Measurements from ENCODE around the gene NFX1. TPM values are rescaled to one million over a fixed set of nuclear protein-coding genes. Genes with fewer than 3 reads are reported as not detected.

Gene NFX1
- polyA plus RNA-seq, 1 experiment: 32.2 TPM

DNA sequence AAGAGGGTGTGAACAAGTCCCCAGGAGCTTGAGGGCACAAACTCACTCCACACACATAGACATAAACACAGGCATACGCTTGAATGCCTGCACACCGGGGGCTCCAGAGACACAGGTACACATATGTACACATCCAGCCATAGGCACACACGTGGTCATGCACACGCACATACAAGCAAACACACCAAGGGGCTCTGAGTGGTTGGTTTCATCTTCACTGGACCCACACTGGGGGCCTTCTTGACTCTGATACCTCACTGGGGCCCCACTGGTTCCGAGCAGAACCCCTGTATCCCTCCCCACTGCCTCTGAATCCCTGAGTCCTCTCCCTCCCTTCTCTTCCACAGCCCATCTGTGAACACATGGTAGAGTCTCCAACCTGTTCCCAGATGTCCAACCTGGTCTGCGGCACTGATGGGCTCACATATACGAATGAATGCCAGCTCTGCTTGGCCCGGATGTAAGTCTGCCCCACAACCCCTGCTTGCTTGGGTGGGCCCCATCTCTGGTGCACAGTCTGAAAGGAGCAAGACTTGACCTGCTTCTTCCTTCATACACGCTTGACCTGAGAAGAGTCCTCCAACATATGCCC, 44.0 kb upstream of the NFX1 start:
- CTCF ChIA-PET: interaction anchor here (1.0 kb wide), 1 partner anchor 12 kb away, joined by 3 read pairs; no protein-coding TSS in a partner anchor
- no peak for DNase-seq (ENCODE audit: low read depth)
- no peak overlapping the region for H3K4me3 ChIP-seq (ENCODE audit: low read depth, low read length)
- no peaks in the 10 kb centered on the region for H3K36me3 ChIP-seq (ENCODE audit: control insufficient read depth, insufficient read depth, low read length)
- POLR2A ChIA-PET: no interaction called here
- H3K27me3 ChIP-seq (ENCODE audit: control insufficient read depth, insufficient read depth, low read length): no peaks in the 10 kb centered on the region; the same call in 1 of the 2 replicates
- TF ChIP-seq, protein P1, sequence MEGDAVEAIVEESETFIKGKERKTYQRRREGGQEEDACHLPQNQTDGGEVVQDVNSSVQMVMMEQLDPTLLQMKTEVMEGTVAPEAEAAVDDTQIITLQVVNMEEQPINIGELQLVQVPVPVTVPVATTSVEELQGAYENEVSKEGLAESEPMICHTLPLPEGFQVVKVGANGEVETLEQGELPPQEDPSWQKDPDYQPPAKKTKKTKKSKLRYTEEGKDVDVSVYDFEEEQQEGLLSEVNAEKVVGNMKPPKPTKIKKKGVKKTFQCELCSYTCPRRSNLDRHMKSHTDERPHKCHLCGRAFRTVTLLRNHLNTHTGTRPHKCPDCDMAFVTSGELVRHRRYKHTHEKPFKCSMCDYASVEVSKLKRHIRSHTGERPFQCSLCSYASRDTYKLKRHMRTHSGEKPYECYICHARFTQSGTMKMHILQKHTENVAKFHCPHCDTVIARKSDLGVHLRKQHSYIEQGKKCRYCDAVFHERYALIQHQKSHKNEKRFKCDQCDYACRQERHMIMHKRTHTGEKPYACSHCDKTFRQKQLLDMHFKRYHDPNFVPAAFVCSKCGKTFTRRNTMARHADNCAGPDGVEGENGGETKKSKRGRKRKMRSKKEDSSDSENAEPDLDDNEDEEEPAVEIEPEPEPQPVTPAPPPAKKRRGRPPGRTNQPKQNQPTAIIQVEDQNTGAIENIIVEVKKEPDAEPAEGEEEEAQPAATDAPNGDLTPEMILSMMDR (IDR thresholded peaks at IDR 0.05; ENCODE audit: insufficient read depth, low read depth, low read length): no peak

GRCh38 chr9:33248606-33249005, 41.7 kb upstream of the NFX1 start:
- ChIA-PET POLR2A (no interaction called here), CTCF (interaction anchor here (0.7 to 1.5 kb wide), 2 partner anchors 23 to 71 kb away, joined by 3 to 8 read pairs; no protein-coding TSS in a partner anchor)
- no peaks in the 10 kb centered on the region for H3K27me3 ChIP-seq (ENCODE audit: control insufficient read depth, insufficient read depth, low read length)
- H3K36me3 ChIP-seq (ENCODE audit: control insufficient read depth, insufficient read depth, low read length): peaks cover 3% of the 10 kb centered on the region
- no peak for DNase-seq (ENCODE audit: low read depth)
- no peak overlapping the region for H3K4me3 ChIP-seq (ENCODE audit: low read depth, low read length)
- TF ChIP-seq, protein P1 (IDR thresholded peaks at IDR 0.05; ENCODE audit: insufficient read depth, low read depth, low read length): no peak

DNA sequence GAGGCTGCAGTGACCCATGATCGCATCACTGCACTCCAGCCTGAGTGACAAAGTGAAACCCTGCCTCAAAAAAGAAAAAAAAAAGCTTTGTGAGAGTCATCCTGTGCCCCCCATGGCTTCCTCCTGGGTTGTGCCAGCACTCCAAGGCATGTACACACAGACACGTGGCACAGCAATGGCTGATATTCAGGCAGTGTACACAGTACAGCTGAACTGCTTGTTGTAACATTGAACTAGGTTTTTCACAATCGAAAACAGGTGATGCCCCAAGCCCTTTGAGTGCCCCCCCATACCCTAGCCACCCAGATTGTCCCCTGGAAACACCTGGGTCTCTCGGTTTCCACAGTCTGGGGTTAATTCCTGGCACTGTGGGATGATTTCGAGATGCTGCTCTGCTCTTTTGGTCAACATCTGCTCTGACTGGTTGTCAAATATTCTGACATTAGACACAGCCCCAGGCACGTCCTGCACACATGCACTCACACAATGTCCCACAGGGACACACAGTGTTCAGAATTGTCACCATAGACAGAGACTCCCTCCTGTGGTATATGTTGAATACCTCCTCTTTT, 41.1 kb upstream of the NFX1 start:
- peaks cover 3% of the 10 kb centered on the region for H3K36me3 ChIP-seq (ENCODE audit: control insufficient read depth, insufficient read depth, low read length)
- H3K27me3 ChIP-seq (ENCODE audit: control insufficient read depth, insufficient read depth, low read length): no peaks in the 10 kb centered on the region
- no peak overlapping the region for H3K4me3 ChIP-seq (ENCODE audit: low read depth, low read length)
- no peak for DNase-seq (ENCODE audit: low read depth)
- ChIA-PET CTCF (interaction anchor here (0.7 to 1.6 kb wide), 2 partner anchors 72 to 167 kb away, joined by 3 to 4 read pairs; no protein-coding TSS in a partner anchor), POLR2A (no interaction called here)
- TF ChIP-seq, protein P1 (IDR thresholded peaks at IDR 0.05; ENCODE audit: insufficient read depth, low read depth, low read length): no peak

- ChIA-PET CTCF (interaction anchor here (1.6 kb wide), 1 partner anchor 166 kb away, joined by 4 read pairs; no protein-coding TSS in a partner anchor), POLR2A (no interaction called here)
- Histone ChIP-seq H3K4me3 (ENCODE audit: low read depth, low read length) (no peak overlapping the region), H3K36me3 (ENCODE audit: control insufficient read depth, insufficient read depth, low read length) (peaks cover 7% of the 10 kb centered on the region), H3K27me3 (ENCODE audit: control insufficient read depth, insufficient read depth, low read length) (no peaks in the 10 kb centered on the region)
- DNase-seq (ENCODE audit: low read depth): no peak
- TF ChIP-seq, protein P1 (IDR thresholded peaks at IDR 0.05; ENCODE audit: insufficient read depth, low read depth, low read length): no peak
Observed at GRCh38 chr9:33249983-33250382, 40.3 kb upstream of the NFX1 start.

- no peak for DNase-seq (ENCODE audit: low read depth)
- H3K4me3 ChIP-seq (ENCODE audit: low read depth, low read length): no peak overlapping the region
- no peaks in the 10 kb centered on the region for H3K27me3 ChIP-seq (ENCODE audit: control insufficient read depth, insufficient read depth, low read length)
- POLR2A ChIA-PET: no interaction called here
- peaks cover 11% of the 10 kb centered on the region for H3K36me3 ChIP-seq (ENCODE audit: control insufficient read depth, insufficient read depth, low read length)
- TF ChIP-seq, protein P1 (IDR thresholded peaks at IDR 0.05; ENCODE audit: insufficient read depth, low read depth, low read length): no peak
- CTCF ChIA-PET: interaction anchor here (0.6 to 1.6 kb wide), 2 partner anchors 8 to 165 kb away, joined by 3 to 4 read pairs; no protein-coding TSS in a partner anchor
Observed at GRCh38 chr9:33250458-33250995, 39.8 kb upstream of the NFX1 start.
